ENCODE results near the gene CCDC43.
"Not testable (repeated sequence)": the region's sequence is repeated elsewhere in the genome, so short reads cannot be mapped to it uniquely, and the experiment has no call there.

Gene CCDC43

GRCh38 chr17:44666006-44666405, 23.6 kb downstream of the CCDC43 start:
- DNase-seq: no peak

- no peak for DNase-seq
These were observed 24.7 kb downstream of the CCDC43 start for GRCh38 chr17:44664867-44665266.

GRCh38 chr17:44663095-44663494, 26.5 kb downstream of the CCDC43 start:
- DNase-seq: no peak

- no peak for DNase-seq
These were observed 27.7 kb downstream of the CCDC43 start for GRCh38 chr17:44661835-44662234.

GRCh38 chr17:44655983-44656710, 33.4 kb downstream of the CCDC43 start, which contains the start of gene MEIOC:
TSS of gene MEIOC (plus strand) at chr17:44656468. CDS start at chr17:44656614, 146 bp downstream.
- no peak for DNase-seq

- DNase-seq: no peak
These were observed 35.6 kb downstream of the CCDC43 start for GRCh38 chr17:44653954-44654353.

GRCh38 chr17:44653384-44653783, 36.2 kb downstream of the CCDC43 start:
- no peak for DNase-seq

- DNase-seq: no peak
These were observed 36.8 kb downstream of the CCDC43 start for GRCh38 chr17:44652727-44653126.

GRCh38 chr17:44651228-44651627, 38.3 kb downstream of the CCDC43 start:
- DNase-seq: no peak

GRCh38 chr17:44648963-44649362, 40.6 kb downstream of the CCDC43 start:
- DNase-seq: no peak

GRCh38 chr17:44647736-44648135, 41.8 kb downstream of the CCDC43 start:
- no peak for DNase-seq

- DNase-seq: no peak
These were observed 43.3 kb downstream of the CCDC43 start for GRCh38 chr17:44646280-44646679.

- no peak for DNase-seq
These were observed 44.2 kb downstream of the CCDC43 start for GRCh38 chr17:44645341-44645740.

GRCh38 chr17:44642834-44643233, 46.7 kb downstream of the CCDC43 start:
- no peak for DNase-seq

GRCh38 chr17:44637066-44637465, 52.5 kb downstream of the CCDC43 start:
- no peak for DNase-seq

- DNase-seq: peak; percentile 11
These were observed 53.0 kb downstream of the CCDC43 start for GRCh38 chr17:44636562-44636961.

GRCh38 chr17:44634401-44634800, 55.2 kb downstream of the CCDC43 start:
- not testable (repeated sequence) for DNase-seq

GRCh38 chr17:44633998-44634397, 55.6 kb downstream of the CCDC43 start:
- DNase-seq: no peak

GRCh38 chr17:44630703-44631102, 58.9 kb downstream of the CCDC43 start:
- no peak for DNase-seq

GRCh38 chr17:44629314-44629713, 60.3 kb downstream of the CCDC43 start:
- DNase-seq: no peak

GRCh38 chr17:44628243-44629188, 61.1 kb downstream of the CCDC43 start:
- DNase-seq: peak; percentile 35

- DNase-seq: no peak
These were observed 61.9 kb downstream of the CCDC43 start for GRCh38 chr17:44627513-44628242.

Measured in DMS79 treated with DMSO at 0.1 percent for 48 hours (cell line).